ENCODE measurements around the gene GCN1. TPM values are rescaled to one million over a fixed set of nuclear protein-coding genes. Genes with fewer than 3 reads are reported as not detected.

GCN1 gene
- polyA plus RNA-seq, 3 donors, result 5.0 to 22.1 (median 8.3) TPM

DNA sequence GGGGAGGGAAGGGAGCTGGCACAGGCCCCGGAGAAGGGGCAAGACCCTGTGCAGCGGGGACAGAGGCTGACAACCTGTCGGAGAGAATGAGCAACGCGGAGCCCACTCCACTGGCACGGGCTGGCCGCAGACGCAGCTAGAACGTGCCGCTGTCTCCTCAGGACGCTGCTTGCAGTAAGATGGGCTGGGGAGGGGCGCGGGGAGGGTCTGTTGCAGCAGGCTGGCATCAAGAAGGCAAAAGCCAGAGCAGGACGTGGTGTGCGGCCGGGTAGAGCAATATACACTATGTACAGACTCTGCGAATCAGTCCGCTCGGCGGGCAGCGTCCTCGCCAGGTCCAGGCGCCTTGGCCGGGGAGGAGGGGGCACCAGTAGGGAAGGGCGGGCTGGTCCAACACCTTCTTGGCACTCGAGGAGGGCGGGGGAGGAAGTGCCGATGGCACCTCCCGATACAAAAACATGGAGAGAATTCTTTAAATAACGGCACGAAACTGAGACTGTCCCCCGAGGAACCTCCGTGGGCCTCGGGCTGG, 97.8 kb downstream of the GCN1 start:
- DNase-seq, result no peak
- Mint-ChIP-seq H3K4me3 (no peak overlapping the region), H3K27me3 (ENCODE audit: low read depth in 3 of 3) (no peaks in the 10 kb centered on the region), H3K4me1 (peaks cover 4% of the 10 kb centered on the region), H3K36me3 (peaks cover 65 to 82% of the 10 kb centered on the region in 2 donors), H3K27ac (peak overlapping the region in 2 of 7 donors; percentile 30 to 48), H3K9me3 (no peaks in the 10 kb centered on the region)
- intact Hi-C loops (cut with micrococcal nuclease), result no loop called here
- Histone ChIP-seq H3K27me3 (ENCODE audit: control insufficient read depth in 2 of 2, insufficient read depth in 2 of 2, low read length in 2 of 2) (no peaks in the 10 kb centered on the region), H4K20me1 (ENCODE audit: insufficient read depth, low read length) (peaks cover 94% of the 10 kb centered on the region), H3K9me3 (replicated peaks in 1 of 2; ENCODE audit: control insufficient read depth in 1 of 2, insufficient read depth in 1 of 2, low read length in 2 of 2) (no peaks in the 10 kb centered on the region), H3K9ac (ENCODE audit: insufficient read depth, low read length, poor library complexity, severe bottlenecking) (no peak overlapping the region), H3K27ac (ENCODE audit: low read depth in 1 of 2, low read length in 2 of 2) (peak overlapping the region in 1 of 2 donors; percentile 20), H3K36me3 (replicated peaks in 1 of 2; ENCODE audit: control insufficient read depth in 1 of 2, insufficient read depth in 2 of 2, low read length in 2 of 2) (peaks cover 71 to 74% of the 10 kb centered on the region in 2 donors), H3K4me1 (ENCODE audit: control insufficient read depth in 1 of 2, insufficient read depth in 2 of 2, low read length in 2 of 2) (peaks cover 0 to 2% of the 10 kb centered on the region in 2 donors), H2AFZ (ENCODE audit: insufficient read depth, low read depth, low read length, poor library complexity, severe bottlenecking) (no peak overlapping the region), H3K4me3 (replicated peaks in 1 of 3; ENCODE audit: low read depth in 2 of 3, low read length in 3 of 3) (no peak overlapping the region), H3K4me2 (replicated peaks; ENCODE audit: extremely low read depth, low read length, poor library complexity, severe bottlenecking) (no peak overlapping the region), H3K79me2 (ENCODE audit: insufficient read depth, low read length) (peaks cover 32% of the 10 kb centered on the region)
- TF ChIP-seq, protein P1, sequence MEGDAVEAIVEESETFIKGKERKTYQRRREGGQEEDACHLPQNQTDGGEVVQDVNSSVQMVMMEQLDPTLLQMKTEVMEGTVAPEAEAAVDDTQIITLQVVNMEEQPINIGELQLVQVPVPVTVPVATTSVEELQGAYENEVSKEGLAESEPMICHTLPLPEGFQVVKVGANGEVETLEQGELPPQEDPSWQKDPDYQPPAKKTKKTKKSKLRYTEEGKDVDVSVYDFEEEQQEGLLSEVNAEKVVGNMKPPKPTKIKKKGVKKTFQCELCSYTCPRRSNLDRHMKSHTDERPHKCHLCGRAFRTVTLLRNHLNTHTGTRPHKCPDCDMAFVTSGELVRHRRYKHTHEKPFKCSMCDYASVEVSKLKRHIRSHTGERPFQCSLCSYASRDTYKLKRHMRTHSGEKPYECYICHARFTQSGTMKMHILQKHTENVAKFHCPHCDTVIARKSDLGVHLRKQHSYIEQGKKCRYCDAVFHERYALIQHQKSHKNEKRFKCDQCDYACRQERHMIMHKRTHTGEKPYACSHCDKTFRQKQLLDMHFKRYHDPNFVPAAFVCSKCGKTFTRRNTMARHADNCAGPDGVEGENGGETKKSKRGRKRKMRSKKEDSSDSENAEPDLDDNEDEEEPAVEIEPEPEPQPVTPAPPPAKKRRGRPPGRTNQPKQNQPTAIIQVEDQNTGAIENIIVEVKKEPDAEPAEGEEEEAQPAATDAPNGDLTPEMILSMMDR (IDR thresholded peaks at IDR 0.05), result no peak
- WGBS (ENCODE audit: insufficient coverage), result 99% methylated on average over 31 of the region's 34 CpGs

DNA sequence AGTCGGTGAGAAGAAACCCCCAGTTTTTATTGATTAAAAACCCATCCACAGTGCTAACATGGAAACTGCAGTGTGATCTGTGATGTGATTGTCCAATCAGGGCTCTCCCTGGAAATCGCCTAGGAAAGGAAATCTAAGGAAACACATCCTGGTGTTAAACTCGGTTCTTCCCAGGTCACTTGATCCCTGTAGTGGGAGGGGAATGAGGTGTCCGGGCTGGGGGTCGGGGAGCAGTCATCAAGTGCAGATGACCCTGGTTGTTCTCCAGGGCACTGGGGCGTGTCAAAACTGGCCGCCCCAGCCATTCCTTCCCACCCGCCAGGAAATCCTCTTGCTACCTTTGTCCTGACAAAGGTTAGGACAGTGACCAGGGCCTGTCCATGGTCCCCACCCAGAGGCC, 98.8 kb downstream of the GCN1 start:
- Histone ChIP-seq H2AFZ (ENCODE audit: insufficient read depth, low read depth, low read length, poor library complexity, severe bottlenecking) (no peak overlapping the region), H3K9me3 (replicated peaks in 1 of 2; ENCODE audit: control insufficient read depth in 1 of 2, insufficient read depth in 1 of 2, low read length in 2 of 2) (no peaks in the 10 kb centered on the region), H4K20me1 (ENCODE audit: insufficient read depth, low read length) (peaks cover 84% of the 10 kb centered on the region), H3K4me1 (ENCODE audit: control insufficient read depth in 1 of 2, insufficient read depth in 2 of 2, low read length in 2 of 2) (no peaks in the 10 kb centered on the region), H3K4me3 (replicated peaks in 1 of 3; ENCODE audit: low read depth in 2 of 3, low read length in 3 of 3) (no peak overlapping the region), H3K9ac (ENCODE audit: insufficient read depth, low read length, poor library complexity, severe bottlenecking) (no peak overlapping the region), H3K27ac (ENCODE audit: low read depth in 1 of 2, low read length in 2 of 2) (no peak overlapping the region), H3K36me3 (replicated peaks in 1 of 2; ENCODE audit: control insufficient read depth in 1 of 2, insufficient read depth in 2 of 2, low read length in 2 of 2) (peaks cover 61 to 64% of the 10 kb centered on the region in 2 donors), H3K4me2 (replicated peaks; ENCODE audit: extremely low read depth, low read length, poor library complexity, severe bottlenecking) (no peak overlapping the region), H3K27me3 (ENCODE audit: control insufficient read depth in 2 of 2, insufficient read depth in 2 of 2, low read length in 2 of 2) (no peaks in the 10 kb centered on the region), H3K79me2 (ENCODE audit: insufficient read depth, low read length) (peaks cover 22% of the 10 kb centered on the region)
- WGBS (ENCODE audit: insufficient coverage), result 100% methylated on average over 4 of the region's 8 CpGs
- DNase-seq, result no peak
- Mint-ChIP-seq H3K9me3 (no peaks in the 10 kb centered on the region), H3K27me3 (ENCODE audit: low read depth in 3 of 3) (peaks cover 0 to 3% (median 0%) of the 10 kb centered on the region in 3 donors), H3K36me3 (peaks cover 60 to 72% of the 10 kb centered on the region in 2 donors), H3K4me1 (peaks cover 2% of the 10 kb centered on the region), H3K27ac (peak overlapping the region in 1 of 7 donors; percentile 30), H3K4me3 (no peak overlapping the region)
- TF ChIP-seq, protein P1 (IDR thresholded peaks at IDR 0.05), result no peak
- intact Hi-C loops (cut with micrococcal nuclease), result no loop called here
